ENCODE measurements around the gene FAM170A. TPM values are rescaled to one million over a fixed set of nuclear protein-coding genes. Genes with fewer than 3 reads are reported as not detected.

The FAM170A gene
- total and polyA plus RNA-seq, 7 donors: 0.60 TPM; not detected in 6

DNA sequence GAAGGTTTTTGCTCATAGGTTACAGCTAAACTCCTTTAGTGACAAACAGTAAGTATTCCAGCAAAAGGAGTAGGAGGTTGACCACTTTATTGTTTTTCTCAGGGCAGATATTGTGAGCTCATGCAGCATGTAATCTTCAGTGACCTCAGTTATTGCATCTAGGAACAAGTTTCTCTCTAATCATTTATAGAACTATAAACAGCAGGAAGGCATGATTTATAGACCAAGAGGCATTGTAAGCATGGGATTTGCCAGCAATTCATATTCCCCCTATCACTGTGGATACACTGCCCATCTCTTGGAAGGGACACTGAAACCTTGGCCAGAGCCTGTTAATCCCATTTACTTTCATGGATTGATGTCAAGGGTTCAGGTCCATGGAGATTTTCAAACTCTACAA, 15.4 kb upstream of the FAM170A start:
- Histone ChIP-seq H3K27me3 (no peaks in the 10 kb centered on the region), H3K9me3 (no peaks in the 10 kb centered on the region), H3K4me1 (no peaks in the 10 kb centered on the region), H3K4me3 (no peak overlapping the region), H3K27ac (no peak overlapping the region), H3K36me3 (no peaks in the 10 kb centered on the region)
- intact Hi-C loops (cut with DNase I): no loop called here
- no peak for DNase-seq
- TF ChIP-seq EP300 (IDR thresholded peaks at IDR 0.05) (no peak), POLR2AphosphoS5 (IDR thresholded peaks at IDR 0.05) (no peak), POLR2A (IDR thresholded peaks at IDR 0.05) (no peak)
- TF ChIP-seq, protein P1, sequence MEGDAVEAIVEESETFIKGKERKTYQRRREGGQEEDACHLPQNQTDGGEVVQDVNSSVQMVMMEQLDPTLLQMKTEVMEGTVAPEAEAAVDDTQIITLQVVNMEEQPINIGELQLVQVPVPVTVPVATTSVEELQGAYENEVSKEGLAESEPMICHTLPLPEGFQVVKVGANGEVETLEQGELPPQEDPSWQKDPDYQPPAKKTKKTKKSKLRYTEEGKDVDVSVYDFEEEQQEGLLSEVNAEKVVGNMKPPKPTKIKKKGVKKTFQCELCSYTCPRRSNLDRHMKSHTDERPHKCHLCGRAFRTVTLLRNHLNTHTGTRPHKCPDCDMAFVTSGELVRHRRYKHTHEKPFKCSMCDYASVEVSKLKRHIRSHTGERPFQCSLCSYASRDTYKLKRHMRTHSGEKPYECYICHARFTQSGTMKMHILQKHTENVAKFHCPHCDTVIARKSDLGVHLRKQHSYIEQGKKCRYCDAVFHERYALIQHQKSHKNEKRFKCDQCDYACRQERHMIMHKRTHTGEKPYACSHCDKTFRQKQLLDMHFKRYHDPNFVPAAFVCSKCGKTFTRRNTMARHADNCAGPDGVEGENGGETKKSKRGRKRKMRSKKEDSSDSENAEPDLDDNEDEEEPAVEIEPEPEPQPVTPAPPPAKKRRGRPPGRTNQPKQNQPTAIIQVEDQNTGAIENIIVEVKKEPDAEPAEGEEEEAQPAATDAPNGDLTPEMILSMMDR (IDR thresholded peaks at IDR 0.05): no peak

DNA sequence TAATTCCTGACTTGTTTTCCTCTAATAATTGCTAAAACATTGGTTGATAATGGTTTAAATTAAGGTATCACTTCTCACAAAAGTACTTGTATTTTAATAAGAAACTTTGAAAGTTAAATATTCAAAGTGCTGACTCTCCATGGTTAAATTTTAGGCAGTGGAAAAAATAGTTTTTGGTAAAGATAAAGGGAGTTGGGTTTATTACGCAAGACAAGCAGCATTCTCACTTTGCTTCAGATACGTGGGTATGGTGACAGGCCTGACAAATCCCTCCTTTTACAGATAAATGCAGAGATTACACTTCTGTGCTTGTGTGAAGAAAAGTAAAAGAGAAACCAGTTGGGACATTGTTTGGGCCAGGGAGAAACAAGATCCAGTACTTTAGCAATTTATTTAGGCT, 14.5 kb upstream of the FAM170A start:
- H3K27me3 ChIP-seq: no peaks in the 10 kb centered on the region
- DNase-seq: no peak
- H3K9me3 ChIP-seq: no peaks in the 10 kb centered on the region
- H3K27ac ChIP-seq: no peak overlapping the region
- intact Hi-C loops (cut with DNase I): no loop called here
- 70 to 84% methylated on average over 2 of the region's 2 CpGs for WGBS, 2 donors
- no peak overlapping the region for H3K4me3 ChIP-seq
- no peaks in the 10 kb centered on the region for H3K4me1 ChIP-seq
- TF ChIP-seq POLR2AphosphoS5 (IDR thresholded peaks at IDR 0.05) (no peak), POLR2A (IDR thresholded peaks at IDR 0.05) (no peak), EP300 (IDR thresholded peaks at IDR 0.05) (no peak)
- TF ChIP-seq, protein P1 (IDR thresholded peaks at IDR 0.05): no peak
- no peaks in the 10 kb centered on the region for H3K36me3 ChIP-seq

DNA sequence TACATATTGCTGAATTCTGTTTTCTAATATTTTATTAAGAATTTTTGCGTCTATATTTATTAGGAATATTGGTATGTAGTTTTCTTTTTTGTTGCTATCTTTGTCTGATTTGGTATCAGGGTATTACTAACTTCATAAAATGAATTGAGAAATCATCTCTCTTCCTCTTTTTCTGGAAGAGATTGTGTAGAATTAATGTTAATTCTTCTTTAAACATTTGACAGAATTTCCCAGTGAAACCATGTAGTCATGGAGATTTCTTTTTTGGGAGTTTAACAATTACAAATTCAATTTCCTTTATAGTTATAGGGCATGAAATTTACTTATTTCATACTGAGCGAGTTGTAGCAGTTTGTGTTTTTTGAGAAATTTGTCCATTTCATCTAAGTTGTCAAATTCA, 3.3 kb upstream of the FAM170A start:
- intact Hi-C loops (cut with DNase I): no loop called here
- no peaks in the 10 kb centered on the region for H3K9me3 ChIP-seq
- WGBS, 2 donors: 39 to 56% methylated on average over 2 of the region's 2 CpGs
- no peak overlapping the region for H3K27ac ChIP-seq
- no peaks in the 10 kb centered on the region for H3K36me3 ChIP-seq
- H3K4me1 ChIP-seq: no peaks in the 10 kb centered on the region
- H3K27me3 ChIP-seq: no peaks in the 10 kb centered on the region
- no peak for DNase-seq
- no peak for TF ChIP-seq POLR2A (IDR thresholded peaks at IDR 0.05)
- TF ChIP-seq, protein P1 (IDR thresholded peaks at IDR 0.05): no peak
- no peak for TF ChIP-seq EP300 (IDR thresholded peaks at IDR 0.05)
- TF ChIP-seq POLR2AphosphoS5 (IDR thresholded peaks at IDR 0.05): no peak
- H3K4me3 ChIP-seq: no peak overlapping the region

DNA sequence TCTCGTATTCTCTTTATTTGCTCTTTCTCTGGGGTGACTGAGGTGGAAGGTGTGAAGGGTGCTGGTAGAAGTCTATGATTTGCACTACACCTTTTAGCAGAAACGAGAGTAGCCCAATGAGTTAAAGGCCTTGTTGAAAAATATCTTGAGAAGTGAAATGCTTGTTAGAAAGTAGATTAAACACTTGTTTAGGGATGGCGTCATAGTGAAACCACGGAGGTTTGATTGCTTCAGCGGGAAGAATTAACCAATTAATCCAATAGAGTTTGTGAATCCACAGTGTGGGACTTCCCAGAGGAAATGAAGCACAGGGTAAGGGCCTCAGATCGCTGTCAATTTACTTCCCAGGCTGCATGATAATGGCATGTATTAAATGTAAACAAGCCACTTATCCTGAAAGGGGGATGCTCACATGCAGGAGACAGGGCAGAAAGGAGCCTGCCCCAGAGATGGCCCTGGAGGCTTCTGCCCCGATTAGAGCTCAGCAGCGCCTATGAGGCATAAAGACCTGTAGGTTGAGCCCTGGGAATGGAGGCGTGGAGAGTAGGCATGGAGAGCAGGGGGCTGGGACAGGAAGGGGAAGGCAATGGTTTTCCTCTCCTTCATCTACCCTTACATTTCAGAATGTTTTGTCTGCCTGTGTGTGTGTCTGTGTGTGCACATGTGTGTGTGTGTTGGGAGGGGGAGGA, 1.5 kb downstream of the FAM170A start:
- no peak overlapping the region for H3K4me3 ChIP-seq
- no peak overlapping the region for H3K27ac ChIP-seq
- no peaks in the 10 kb centered on the region for H3K4me1 ChIP-seq
- intact Hi-C loops (cut with DNase I): no loop called here
- TF ChIP-seq POLR2AphosphoS5 (IDR thresholded peaks at IDR 0.05): no peak
- no peak for TF ChIP-seq EP300 (IDR thresholded peaks at IDR 0.05)
- TF ChIP-seq POLR2A (IDR thresholded peaks at IDR 0.05): no peak
- TF ChIP-seq, protein P1 (IDR thresholded peaks at IDR 0.05): no peak
- no peaks in the 10 kb centered on the region for H3K27me3 ChIP-seq
- 78 to 82% methylated on average over 9 of the region's 9 CpGs for WGBS, 2 donors
- H3K36me3 ChIP-seq: no peaks in the 10 kb centered on the region
- H3K9me3 ChIP-seq: no peaks in the 10 kb centered on the region
- DNase-seq: no peak

DNA sequence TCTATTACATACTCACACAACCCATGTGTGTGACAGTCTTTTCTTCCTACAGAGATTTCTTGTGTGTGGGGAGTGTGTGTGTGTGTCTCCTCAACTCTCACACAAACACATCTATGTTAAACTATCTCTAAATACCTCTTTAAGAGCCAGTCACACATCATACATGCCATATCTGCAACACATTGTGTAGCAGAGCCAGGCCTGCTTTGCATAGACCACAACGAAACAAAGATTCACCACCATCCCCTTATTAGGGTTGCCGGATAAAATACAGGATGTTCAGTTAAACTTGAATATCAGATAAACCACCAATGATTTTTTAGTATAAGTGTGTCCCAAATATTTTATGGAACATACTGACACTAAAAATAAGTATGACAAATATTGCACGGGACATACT, 2.3 kb downstream of the FAM170A start:
- DNase-seq: no peak
- Histone ChIP-seq H3K4me3 (no peak overlapping the region), H3K9me3 (no peaks in the 10 kb centered on the region), H3K27me3 (no peaks in the 10 kb centered on the region), H3K36me3 (no peaks in the 10 kb centered on the region), H3K4me1 (no peaks in the 10 kb centered on the region), H3K27ac (no peak overlapping the region)
- TF ChIP-seq, protein P1 (IDR thresholded peaks at IDR 0.05): no peak
- TF ChIP-seq EP300 (IDR thresholded peaks at IDR 0.05) (no peak), POLR2A (IDR thresholded peaks at IDR 0.05) (no peak), POLR2AphosphoS5 (IDR thresholded peaks at IDR 0.05) (no peak)
- WGBS, 2 donors: 95 to 97% methylated on average over 3 of the region's 3 CpGs
- intact Hi-C loops (cut with DNase I): no loop called here

Measured in sigmoid colon (tissue), 7 donors.